ENCODE measurements around the gene GARIN5A.

GARIN5A gene

DNA sequence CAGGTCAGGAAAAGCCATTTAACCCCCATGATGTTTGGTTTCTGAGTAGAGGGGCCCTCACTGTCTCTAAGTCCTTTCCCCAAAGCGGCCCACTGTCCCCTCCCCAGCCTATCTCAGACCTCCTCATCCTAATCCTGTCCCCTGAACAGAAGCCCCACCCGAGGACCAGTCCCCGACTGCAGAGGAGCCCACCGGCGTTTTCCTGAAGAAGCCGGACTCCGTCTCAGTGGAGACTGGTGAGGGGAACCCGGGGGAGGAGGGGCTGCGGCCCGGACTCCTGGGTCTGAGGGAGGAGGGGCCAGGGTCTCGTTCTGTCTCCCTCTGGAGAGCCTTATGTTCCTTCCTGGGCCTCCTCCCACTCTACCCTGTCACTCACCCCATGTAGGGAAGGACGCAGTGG lies 41.0 kb downstream of the GARIN5A start:
- no peak for DNase-seq

DNA sequence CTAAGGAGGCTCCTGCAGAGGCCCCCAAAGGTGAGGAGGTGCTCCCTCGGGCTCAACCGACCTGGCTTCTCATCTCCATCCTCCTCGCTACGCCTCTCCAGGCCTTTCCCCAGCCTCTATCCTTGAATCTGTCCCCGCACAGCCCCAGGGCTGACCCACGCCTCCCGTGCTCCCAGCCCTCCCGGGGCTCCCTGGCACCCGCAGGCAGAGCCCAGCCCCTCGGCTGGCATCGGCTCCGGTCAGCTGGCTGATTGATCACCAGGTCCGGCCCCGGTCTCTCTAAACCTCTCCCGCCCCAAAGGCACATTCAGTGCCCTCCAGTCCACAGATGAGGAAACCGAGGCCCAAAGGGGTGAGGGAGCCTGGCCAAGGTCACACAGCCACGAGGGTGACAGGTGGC lies 41.4 kb downstream of the GARIN5A start:
- DNase-seq: no peak

DNA sequence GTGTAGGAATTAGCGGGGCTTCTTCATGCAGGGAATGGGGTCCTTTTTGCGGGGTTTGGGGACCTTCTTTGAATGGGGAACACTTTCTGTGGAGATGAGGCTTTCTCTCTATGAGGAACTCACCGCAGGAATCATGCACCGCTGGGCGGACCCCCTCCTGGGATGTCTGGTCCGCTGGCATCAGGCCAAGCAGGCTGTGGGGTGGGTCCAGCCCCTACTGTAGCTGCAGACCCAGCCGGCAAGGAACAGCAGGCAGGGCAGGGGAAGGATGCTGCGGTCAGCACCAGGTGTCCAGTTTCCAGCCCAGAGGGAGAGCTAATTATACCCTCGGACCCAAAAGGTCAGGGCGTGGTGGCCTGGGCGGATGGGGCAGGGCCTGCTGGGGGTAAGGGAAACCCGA lies 42.1 kb downstream of the GARIN5A start:
- DNase-seq: no peak

DNA sequence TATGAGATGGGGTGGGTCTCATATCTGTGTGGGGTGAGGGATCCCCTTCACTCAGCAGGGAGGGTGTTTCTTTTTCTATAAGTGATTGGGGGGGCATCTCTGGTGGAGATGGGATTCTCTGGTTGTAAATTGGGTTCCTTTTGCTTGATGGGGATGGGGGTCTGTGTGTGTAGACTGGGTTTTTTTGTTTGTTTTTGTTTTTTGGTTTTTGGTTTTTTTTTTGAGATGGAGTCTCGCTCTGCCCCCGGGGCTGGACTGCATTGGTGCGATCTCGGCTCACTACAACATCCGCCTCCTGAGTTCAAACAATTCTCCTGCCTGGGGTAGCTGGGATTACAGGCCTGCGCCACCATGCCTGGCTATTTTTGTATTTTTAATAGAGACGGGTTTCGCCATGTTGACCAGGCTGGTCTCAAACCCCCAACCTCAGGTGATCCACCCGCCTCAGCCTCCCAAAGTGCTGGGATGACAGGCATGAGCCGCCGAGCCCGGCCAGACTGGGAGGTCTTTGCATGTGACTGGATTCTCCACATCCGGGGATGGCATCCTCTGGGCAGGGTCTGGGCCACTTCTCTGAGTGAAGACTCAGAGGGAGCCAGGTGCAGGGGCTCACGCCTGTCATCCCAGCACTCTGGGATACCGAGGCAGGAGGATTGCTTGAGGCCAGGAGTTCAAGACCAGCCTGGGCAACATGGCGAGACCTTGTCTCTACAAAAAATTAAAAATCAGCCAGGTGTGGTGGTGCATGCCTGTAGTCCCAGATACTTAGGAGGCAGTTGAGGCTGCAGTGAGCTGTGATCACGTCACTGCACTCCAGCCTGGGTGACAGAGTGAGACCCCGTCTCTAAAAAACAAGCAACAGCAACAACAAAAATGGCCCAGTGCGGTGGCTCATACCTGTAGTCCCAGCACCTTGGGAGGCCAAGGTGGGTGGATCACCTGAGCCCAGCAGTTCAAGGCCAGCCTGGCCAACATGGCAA lies 43.2 kb downstream of the GARIN5A start:
- no peak for DNase-seq

DNA sequence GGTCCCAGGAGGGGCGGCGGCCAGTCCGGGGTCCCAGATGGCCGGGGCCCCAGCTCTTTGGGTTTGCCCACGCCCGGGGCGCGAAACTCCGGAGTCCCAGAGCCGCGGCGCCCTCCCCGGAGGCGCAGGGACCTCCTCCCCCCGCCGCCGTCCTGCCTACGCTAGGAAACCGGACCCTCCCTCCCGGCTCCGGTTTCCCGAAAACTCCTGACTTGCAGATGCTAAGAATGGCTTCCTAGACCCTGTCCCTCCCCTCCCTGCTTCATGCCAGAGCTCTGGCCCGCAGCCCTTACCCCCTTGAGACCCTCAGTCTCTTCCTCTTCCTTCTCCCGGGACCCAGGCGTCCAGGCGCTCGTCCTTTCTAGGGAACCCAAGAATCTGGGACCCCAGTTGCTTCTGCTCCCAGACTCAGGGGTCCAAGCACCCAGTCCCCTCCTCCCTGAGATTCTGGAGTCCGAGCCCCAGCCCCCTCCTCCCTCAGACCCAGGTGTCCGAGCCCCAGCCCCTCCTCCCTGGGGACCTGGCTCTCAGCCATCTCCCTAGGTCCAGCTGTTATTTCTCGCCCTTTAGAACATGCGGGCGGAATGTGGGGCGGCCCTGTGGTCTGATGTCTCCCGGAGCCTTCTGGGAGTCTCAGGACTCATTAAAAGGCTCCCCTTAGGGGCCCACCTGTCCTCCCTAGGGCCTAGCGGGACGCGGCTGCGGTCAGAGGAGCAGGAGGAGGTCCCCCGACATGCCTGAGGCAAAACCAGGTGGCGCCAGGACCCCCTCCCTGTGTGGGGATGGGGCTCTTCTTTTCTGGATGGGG lies 44.2 kb downstream of the GARIN5A start, which contains the start of gene MYBPC2:
Gene MYBPC2 (plus strand): TSS at position 672 of the 808 bp plus-strand sequence. CDS start 62 bp downstream, at position 734.
- DNase-seq: no peak

DNA sequence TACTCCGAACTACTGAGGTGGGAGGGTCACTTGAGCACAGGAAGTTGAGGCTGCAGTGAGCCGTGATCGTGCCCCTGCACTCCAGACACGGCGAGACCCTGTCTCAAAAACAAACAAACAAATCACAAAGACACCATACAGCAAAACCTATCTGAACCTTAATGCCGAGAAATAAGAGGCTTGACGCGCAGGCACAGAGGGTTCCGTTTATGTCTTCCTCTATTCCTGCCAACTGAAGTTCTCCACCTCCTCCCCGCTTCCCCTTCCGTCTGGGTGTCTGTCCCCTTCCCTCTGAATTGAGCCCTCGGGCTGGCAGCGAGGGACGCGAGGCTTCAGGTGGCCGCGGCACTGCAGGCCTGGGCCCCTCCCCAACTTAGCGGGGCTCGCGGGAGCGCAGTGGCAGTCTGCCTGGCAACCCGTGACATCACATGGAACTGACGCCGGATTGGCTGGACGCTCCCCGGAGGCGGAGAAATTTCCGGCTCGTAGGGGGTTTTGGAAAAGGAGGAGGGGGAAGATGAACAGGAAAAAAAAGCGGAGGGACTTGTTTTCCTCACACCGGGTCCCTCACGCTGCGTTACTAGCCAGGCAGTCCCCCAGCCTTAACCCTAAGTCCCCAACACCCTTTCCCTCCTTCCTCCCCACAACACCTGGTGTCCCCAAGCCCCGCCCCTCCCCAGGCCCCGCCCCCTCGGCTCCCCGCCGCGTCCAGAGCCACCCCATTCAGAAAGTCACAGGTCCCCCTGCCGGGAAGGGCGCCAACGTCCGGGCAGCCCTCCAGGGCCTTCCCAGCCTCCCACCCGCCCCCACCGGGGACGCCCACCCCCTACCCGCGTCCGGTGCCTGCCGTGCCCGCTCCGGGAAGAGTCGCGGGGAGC lies 45.1 kb downstream of the GARIN5A start:
- peak in 55 of 56 donors; percentile 21 to 90 (median 66) for DNase-seq

DNA sequence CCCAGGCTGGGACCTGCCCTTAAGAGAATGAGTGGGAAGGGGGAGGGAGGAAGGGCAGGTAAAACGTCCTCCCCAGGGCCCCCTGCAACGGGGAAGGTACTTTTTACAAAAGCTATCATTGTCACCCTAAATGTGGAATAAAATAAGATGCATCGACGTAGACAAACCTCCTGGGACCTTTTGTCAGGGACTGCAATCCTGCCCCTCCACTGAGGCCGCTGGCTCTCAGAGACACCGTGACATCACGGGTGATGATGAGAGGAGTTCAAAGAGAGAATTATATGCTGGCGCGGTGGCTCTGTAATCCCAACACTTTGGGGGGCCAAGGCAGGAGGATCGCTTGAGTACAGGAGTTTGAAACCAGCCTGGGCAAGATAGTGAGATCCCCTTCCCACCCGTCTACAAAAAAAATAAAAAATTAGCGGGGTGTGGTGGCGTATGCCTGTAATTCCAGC lies 45.7 kb downstream of the GARIN5A start:
- no peak for DNase-seq

DNA sequence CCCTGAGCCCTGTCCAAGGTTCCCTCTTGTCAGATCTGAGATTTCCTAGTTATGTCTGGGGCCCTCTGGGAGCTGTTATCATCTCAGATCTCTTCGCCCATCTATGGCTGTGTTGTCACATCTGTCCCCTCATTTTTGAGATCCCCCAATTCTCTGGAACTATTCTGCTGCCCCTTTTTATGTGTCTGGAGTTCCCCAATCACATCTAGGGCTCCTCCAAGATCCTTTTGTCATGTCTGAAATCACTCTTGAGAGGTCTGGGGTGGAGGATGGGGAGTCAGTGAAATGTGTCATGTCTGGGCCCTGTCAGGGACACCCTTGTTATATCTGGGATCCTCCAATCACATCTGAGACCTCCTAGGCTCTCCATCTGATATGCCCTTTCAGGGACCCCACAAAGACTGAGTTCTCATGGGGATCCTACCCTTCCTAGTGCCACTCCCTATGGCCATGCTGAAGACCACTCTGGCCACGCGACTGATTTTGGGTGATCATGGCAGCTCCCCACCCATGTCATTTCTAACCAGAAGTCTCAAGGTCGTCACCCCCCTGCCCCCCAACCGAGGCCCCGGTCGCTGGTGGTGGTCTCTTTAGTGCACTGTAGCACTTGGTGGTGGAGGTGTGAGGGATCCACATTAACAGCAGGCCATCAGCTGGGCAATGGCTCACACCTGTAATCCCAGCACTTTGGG lies 47.7 kb downstream of the GARIN5A start:
- DNase-seq: no peak

DNA sequence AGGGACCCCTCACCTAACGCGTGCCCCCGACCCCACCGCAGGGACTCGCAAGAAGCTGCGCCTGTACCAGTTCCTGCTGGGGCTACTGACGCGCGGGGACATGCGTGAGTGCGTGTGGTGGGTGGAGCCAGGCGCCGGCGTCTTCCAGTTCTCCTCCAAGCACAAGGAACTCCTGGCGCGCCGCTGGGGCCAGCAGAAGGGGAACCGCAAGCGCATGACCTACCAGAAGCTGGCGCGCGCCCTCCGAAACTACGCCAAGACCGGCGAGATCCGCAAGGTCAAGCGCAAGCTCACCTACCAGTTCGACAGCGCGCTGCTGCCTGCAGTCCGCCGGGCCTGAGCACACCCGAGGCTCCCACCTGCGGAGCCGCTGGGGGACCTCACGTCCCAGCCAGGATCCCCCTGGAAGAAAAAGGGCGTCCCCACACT lies 48.6 kb downstream of the GARIN5A start:
- DNase-seq: peak in 55 of 56 donors; percentile 3 to 87 (median 61)

DNA sequence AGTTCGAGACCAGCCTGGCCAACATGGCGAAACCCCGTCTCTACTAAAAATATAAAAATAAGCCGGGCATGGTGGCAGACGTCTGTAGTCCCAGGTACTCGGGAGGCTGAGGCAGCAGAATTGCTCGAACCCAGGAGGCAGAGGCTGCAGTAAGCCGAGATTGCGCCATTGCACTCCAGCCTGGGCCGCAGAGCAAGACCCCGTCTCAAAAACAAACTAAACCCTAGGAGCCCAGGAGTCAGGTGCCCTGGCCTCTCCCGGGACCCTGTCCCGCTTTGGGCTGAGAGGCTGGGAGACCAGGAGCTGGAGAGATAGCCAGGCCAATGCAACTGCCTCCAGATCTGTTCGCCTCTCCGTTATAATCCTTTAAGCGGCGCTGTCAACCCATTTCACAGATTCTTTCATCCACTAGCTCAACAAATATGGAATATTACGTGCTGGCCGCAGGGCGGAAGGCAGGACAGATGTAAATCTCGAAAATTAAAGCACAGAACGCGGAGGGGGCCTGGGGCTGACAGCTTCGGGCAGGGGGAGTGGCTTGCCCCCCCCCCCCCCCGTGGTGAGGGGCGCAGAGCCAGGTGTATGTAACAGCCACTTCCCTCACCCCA lies 49.2 kb downstream of the GARIN5A start:
- DNase-seq: no peak

DNA sequence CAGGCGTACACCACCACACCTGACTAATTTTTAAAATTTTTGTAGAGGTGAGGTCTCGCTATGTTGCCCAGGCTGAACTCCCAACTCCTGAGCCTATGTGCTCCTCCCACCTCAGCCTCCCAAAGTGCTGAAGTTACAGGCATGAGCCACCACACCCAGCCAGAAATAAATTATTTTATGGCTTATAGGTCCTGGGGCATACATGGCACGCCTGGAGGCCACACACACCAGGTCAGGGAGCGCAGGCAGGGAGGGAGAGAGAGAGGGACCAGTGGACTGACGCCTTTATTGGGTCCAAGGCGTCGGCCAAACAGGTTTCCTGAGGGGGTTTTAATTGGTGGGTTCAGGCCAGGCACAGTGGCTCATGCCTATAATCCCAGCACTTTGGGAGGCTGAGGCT lies 51.1 kb downstream of the GARIN5A start:
- DNase-seq: no peak

DNA sequence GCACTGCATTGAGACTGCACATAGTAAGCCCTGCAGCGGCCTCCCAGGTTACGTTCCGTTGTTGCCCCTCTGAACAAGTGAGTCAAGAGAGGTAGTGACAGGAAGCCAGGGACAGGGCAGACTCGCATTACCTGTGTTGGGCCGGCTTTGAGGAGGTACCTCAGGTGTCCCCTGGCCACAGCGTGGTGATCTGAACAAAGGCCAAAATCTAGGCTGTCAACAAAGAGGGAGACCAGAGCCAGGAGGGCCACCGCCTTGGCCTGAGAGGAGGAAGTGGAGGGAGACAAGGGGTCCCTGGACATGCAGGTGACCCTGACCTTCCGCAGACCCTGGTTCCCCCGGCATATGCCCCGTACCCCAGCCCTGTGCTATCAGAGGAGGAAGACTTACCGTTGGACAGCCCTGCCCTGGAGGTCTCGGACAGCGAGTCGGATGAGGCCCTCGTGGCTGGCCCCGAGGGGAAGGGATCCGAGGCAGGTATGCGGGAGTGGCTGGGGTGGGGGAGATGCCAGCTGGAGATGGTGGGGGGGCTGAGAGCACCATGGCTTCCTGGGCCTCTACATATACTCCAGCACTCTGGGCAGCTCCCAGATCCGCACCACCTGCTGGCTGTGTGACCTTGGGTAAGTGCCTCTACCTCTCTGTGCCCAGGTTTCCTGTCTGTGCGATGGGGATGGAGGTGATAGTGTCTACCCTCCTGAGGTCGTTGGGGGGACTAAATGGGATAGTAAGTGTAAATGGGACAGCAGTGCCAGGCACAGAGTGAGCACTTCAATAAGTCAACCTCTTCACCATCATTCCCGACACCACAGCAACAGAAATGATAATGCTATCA lies 53.2 kb downstream of the GARIN5A start:
- no peak for DNase-seq

DNA sequence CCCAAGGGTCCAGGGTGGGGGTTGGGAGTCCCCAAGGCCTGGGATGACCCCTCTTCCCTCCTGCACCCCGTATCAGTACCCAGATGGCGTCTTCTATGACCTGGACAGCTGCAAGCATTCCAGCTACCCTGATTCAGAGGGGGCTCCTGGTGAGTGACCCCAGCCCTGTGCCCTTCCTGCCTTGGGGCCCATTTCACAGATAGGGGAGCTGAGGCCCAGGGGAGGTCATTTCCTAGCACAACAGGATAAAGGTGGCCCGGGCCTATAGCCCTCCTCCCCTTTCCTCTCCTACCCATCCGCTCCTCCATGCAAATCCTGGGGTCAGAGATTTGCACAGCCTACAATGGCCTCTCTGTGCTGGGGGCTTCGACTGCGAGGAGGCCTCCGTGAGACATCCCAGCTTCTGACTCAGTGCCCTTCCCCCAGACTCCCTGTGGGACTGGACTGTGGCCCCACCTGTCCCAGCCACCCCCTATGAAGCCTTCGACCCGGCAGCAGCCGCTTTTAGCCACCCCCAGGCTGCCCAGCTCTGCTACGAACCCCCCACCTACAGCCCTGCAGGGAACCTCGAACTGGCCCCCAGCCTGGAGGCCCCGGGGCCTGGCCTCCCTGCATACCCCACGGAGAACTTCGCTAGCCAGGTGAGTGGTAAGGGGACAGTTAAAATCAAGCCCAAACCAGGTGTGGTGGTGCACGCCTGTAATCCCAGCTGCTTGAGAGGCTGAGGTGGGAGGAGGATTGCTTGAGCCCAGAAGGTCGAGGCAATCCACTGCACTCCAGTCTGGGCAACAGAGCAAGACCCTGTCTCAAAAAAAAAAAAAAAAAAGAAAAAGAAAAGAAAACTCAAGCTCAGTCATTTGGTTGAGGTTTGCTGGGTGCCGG lies 54.0 kb downstream of the GARIN5A start:
- DNase-seq: no peak

DNA sequence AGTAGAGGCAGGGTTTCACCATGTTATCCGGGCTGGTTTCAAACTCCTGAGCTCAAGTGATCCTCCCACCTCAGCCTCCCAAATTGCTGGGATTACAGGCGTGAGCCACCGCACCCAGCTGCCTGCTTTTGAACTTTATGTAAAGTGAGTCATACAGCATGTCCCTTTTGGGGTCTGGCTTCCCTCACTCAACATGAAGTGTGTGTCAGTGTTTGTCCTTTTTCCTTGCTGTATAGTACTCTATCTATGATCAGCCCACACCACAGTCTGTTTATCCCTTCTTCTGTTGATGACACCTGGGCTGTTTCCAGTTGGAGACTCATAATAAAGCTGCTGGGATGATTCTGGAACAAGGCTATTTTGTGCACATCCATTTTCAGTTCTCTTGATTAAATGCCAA lies 55.8 kb downstream of the GARIN5A start:
- no peak for DNase-seq

DNA sequence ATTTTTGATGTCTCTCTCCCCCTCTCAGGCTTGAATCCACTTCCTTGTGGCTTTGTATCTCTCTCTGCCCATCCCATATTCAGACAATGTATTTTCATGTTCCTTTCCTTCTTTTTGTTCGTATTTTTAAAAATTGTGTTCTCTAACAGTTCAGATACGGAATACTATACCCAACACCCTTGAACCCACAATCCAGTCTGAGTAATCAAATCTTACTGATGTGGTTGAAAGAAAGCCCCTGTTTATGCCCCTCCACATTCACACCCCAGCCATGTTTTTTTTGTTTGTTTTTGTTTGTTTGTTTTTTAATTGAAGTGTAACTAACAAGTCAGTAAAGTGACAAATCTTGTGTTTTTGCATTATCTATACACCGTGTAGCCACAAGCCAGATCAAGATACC lies 56.5 kb downstream of the GARIN5A start:
- DNase-seq: no peak

DNA sequence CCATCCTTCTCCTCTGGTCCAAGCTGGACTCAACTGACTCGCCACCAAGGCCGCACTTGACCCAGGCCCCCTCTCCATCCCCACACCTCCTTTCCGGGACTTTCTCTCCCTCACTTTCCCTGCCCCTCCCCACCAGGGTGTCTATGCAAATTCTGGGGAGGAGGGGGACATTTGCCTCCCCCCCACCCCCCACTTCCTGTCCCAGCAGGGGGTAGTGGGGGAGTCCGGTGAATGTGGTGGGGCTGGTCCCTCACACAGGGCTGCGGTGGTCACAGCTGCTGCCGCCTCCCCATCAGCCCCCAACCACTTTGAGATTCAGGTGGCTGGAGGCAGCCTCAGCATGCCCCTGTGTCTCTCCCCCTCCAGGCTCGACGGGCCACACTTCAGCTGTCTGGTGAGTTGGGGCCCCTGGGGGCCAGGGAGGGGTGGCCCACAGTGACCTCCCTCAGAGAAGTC lies 57.0 kb downstream of the GARIN5A start:
- DNase-seq: no peak

DNA sequence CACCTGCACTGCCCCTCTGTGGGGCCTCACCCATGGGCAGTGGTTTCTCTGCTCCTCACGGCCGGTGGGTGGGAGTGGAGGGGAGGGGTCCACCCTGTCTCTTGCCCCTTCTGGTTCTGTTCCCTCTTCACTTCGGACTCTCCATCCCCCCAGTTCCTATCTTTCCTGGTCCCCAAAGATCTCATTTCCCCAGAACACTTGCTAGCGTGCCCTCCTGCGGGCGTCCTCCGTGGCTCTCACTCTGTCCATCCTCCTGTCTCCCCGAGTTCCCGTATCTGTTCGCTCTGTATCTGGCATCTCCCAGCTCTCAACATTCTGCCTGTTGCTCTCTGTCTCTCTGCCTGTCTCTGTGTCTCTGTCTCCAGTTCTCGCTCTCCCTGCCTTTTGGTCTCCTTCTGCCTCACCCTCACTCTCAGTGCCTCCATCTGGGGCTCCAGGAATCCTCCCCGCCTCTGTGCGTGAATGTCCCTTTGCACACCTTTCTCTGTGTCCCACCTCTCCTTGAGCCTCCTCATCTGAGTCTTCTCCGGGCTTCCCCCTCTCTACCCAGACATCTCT lies 57.5 kb downstream of the GARIN5A start:
- DNase-seq: no peak
